Right lobe of liver (tissue), 4 donors: ENCODE data around the gene CCDC70.

Experiments
- CTCF ChIP-seq, 4 donors: fragments of 200-600 bp in 3 of 4; fragments of 450-650 bp in 1 of 4; IDR thresholded peaks; one replicate each; pipeline versions ENCODE4 v1.5.1 to v1.8.0; 2016 to 2022; ENCODE audit warnings: antibody characterized with exemption in 4 of 4, mild to moderate bottlenecking in 2 of 4
- POLR2A ChIP-seq: fragments of 450-650 bp; IDR thresholded peaks from one replicate; pipeline ENCODE4 v1.6.1; 2017; ENCODE audit warnings: antibody characterized with exemption, mild to moderate bottlenecking
- donor health status: DM: no; HTN: no; CAD: no.
- donor health status: DM: no; HTN: no; CAD: no.
- donor health status: DM: no; HTN: yes; CAD: no.

- TF ChIP-seq POLR2A (no peak), CTCF (IDR thresholded peaks at IDR 0.05) (no peak)
Observed at GRCh38 chr13:51885651-51886050, 23.9 kb downstream of the CCDC70 start.
